Stimulated activated CD8-positive, alpha-beta memory T cell treated with anti-CD3 and anti-CD28 coated beads, Interleukin-7, amount 100 ng/mL, for 24 hours (primary cell): ENCODE results near the gene FLNB.
"Not testable (repeated sequence)": the region's sequence is repeated elsewhere in the genome, so short reads cannot be mapped to it uniquely, and the experiment has no call there.

Experiments used
- DNase-seq: peaks from one replicate; pipeline ENCODE4 v3.0.0-alpha.2; 2020; ENCODE audit warnings: low read depth

Gene FLNB

GRCh38 chr3:58034738-58035523 lies 26.7 kb downstream of the FLNB start:
- no peak for DNase-seq

- no peak for DNase-seq
Observed at GRCh38 chr3:58035524-58036255, 27.5 kb downstream of the FLNB start.

GRCh38 chr3:58036293-58037032 lies 28.2 kb downstream of the FLNB start:
- no peak for DNase-seq

GRCh38 chr3:58037141-58037910 lies 29.1 kb downstream of the FLNB start:
- no peak for DNase-seq

- DNase-seq, result no peak
Observed at GRCh38 chr3:58038675-58039292, 30.6 kb downstream of the FLNB start.

- no peak for DNase-seq
Observed at GRCh38 chr3:58039601-58040000, 31.4 kb downstream of the FLNB start.

- no peak for DNase-seq
Observed at GRCh38 chr3:58041182-58041825, 33.1 kb downstream of the FLNB start.

GRCh38 chr3:58041826-58042324 lies 33.7 kb downstream of the FLNB start:
- no peak for DNase-seq

GRCh38 chr3:58042947-58043707 lies 34.9 kb downstream of the FLNB start:
- DNase-seq, result no peak

- DNase-seq, result no peak
Observed at GRCh38 chr3:58043933-58044332, 35.7 kb downstream of the FLNB start.

- no peak for DNase-seq
Observed at GRCh38 chr3:58044691-58045483, 36.7 kb downstream of the FLNB start.

GRCh38 chr3:58047826-58048225 lies 39.6 kb downstream of the FLNB start:
- no peak for DNase-seq

GRCh38 chr3:58048301-58048700 lies 40.1 kb downstream of the FLNB start:
- DNase-seq, result no peak

GRCh38 chr3:58049143-58049785 lies 41.0 kb downstream of the FLNB start:
- DNase-seq, result no peak

GRCh38 chr3:58051196-58051595 lies 43.0 kb downstream of the FLNB start:
- no peak for DNase-seq

- not testable (repeated sequence) for DNase-seq
Observed at GRCh38 chr3:58051658-58052261, 43.5 kb downstream of the FLNB start.

GRCh38 chr3:58052373-58053273 lies 44.4 kb downstream of the FLNB start:
- no peak for DNase-seq
